Loucy (cell line): Measurements from ENCODE around the gene OPRM1.

Experiments used
- CTCF ChIP-seq: fragments of 200-600 bp; sonication (generic); conservative IDR thresholded peaks from 2 replicates; pipeline ENCODE4 v1.5.1; 2014; ENCODE audit warnings: mild to moderate bottlenecking, antibody characterized with exemption, low read length
- EZH2phosphoT487 ChIP-seq: fragments of 200-600 bp; IDR thresholded peaks from 2 replicates; pipeline ENCODE4 v1.6.1; 2018; ENCODE audit warnings: antibody characterized with exemption, mild to moderate bottlenecking, moderate library complexity, borderline replicate concordance

GRCh38 chr6:154210678-154211077, 171.6 kb downstream of the OPRM1 start:
- TF ChIP-seq CTCF: no peak
- TF ChIP-seq EZH2phosphoT487: no peak
